GM19193 (cell line): ENCODE measurements around the gene XYLT1.

Source experiments
- POLR2A ChIP-seq: IDR thresholded peaks from 4 replicates; pipeline ENCODE4 v1.6.1; 2011; ENCODE audit not compliant: insufficient read depth, insufficient read length; ENCODE audit errors: extremely low read depth

XYLT1 gene

GRCh38 chr16:17403859-17404545 lies 66.8 kb downstream of the XYLT1 start:
- TF ChIP-seq POLR2A: no peak

- TF ChIP-seq POLR2A: no peak
Observed at GRCh38 chr16:17403156-17403809, 67.5 kb downstream of the XYLT1 start.

GRCh38 chr16:17397499-17397891 lies 73.3 kb downstream of the XYLT1 start:
- TF ChIP-seq POLR2A: no peak

GRCh38 chr16:17396762-17397498 lies 73.8 kb downstream of the XYLT1 start:
- TF ChIP-seq POLR2A: no peak

GRCh38 chr16:17395849-17396480 lies 74.8 kb downstream of the XYLT1 start:
- TF ChIP-seq POLR2A: no peak

GRCh38 chr16:17392857-17393692 lies 77.7 kb downstream of the XYLT1 start:
- TF ChIP-seq POLR2A: no peak

- TF ChIP-seq POLR2A: no peak
Observed at GRCh38 chr16:17392127-17392856, 78.5 kb downstream of the XYLT1 start.

GRCh38 chr16:17391715-17392114 lies 79.0 kb downstream of the XYLT1 start:
- TF ChIP-seq POLR2A: no peak

- no peak for TF ChIP-seq POLR2A
Observed at GRCh38 chr16:17389384-17389783, 81.4 kb downstream of the XYLT1 start.

GRCh38 chr16:17387256-17387655 lies 83.5 kb downstream of the XYLT1 start:
- no peak for TF ChIP-seq POLR2A

- no peak for TF ChIP-seq POLR2A
Observed at GRCh38 chr16:17386229-17386628, 84.5 kb downstream of the XYLT1 start.

GRCh38 chr16:17384471-17384870 lies 86.3 kb downstream of the XYLT1 start:
- no peak for TF ChIP-seq POLR2A

GRCh38 chr16:17382949-17383863 lies 87.6 kb downstream of the XYLT1 start:
- TF ChIP-seq POLR2A: no peak
